HCT116 (cell line): ENCODE results near the gene UNC5C. TPM values are rescaled to one million over a fixed set of nuclear protein-coding genes. Genes with fewer than 3 reads are reported as not detected.

Source experiments
- ATAC-seq: fragments of 200-7000 bp; cut with Tn5 transposase; 2 replicates; pipeline ENCODE4 v1.9.1; 2020; ENCODE audit warnings: mild to moderate bottlenecking, moderate library complexity
- BruUV-seq: library from RNA; stranded (reverse); fragments of 400-500 nt; replicated peaks from 2 replicates; lab custom pipeline; 2021; lab: Mats Ljungman, UMichigan
- CTCF ChIA-PET: fragments of 300-600 bp; sonication (Branson Sonifier 250); formaldehyde crosslinking; loops from one replicate; lab custom pipeline; 2021; ENCODE audit warnings: antibody characterized with exemption; lab: Charles Lee
- POLR2A ChIA-PET: fragments of 300-600, 350-600 bp; sonication (Branson Sonifier 250); formaldehyde crosslinking; loops from one replicate; lab custom pipeline; 2021; ENCODE audit warnings: antibody characterized with exemption; lab: Charles Lee
- RAD21 ChIA-PET, 2 experiments: fragments of 300-600 bp; sonication (Branson Sonifier 250); formaldehyde crosslinking; loops; one replicate each; lab custom pipeline; 2023; ENCODE audit warnings: low total read pairs in 2 of 2; ENCODE audit not compliant: uncharacterized antibody in 2 of 2, unreplicated experiment in 2 of 2, low non-redundant PET in 1 of 2; lab: Charles Lee
- DNase-seq: peaks from one replicate; pipeline ENCODE4 v3.0.0-alpha.2; 2010; ENCODE audit warnings: low read depth, low spot score
- H2AFZ ChIP-seq: fragments of 200-600 bp; shearing (Covaris generic), sonication (generic); 2 replicates; pipeline ENCODE4 v1.6.1; 2017; ENCODE audit warnings: low read depth, mixed run types, mixed read lengths, antibody characterized with exemption, low read length; ENCODE audit not compliant: poor library complexity, severe bottlenecking
- H3K27ac ChIP-seq: 2 replicates; pipeline ENCODE4 v1.5.1; 2012; ENCODE audit warnings: low read depth, low read length
- H3K27me3 ChIP-seq: fragments of 200-600 bp; sonication (generic); 2 replicates; pipeline ENCODE4 v1.6.1; 2016; ENCODE audit warnings: mixed run types, low read length, mixed read lengths; ENCODE audit not compliant: insufficient read depth
- H3K36me3 ChIP-seq, 2 experiments: fragments of 200-500 bp in 1 of 2; fragments of 200-600 bp in 1 of 2; sonication (Bioruptor generic) in 1 of 2; sonication (generic) in 1 of 2; 2 replicates each; pipeline versions ENCODE4 v1.5.1 to v1.6.1; 2014 to 2016; ENCODE audit warnings: low read length in 2 of 2, inconsistent platforms in 1 of 2, mixed read lengths in 1 of 2, mixed run types in 1 of 2; ENCODE audit not compliant: insufficient read depth in 2 of 2, control insufficient read depth in 1 of 2
- H3K4me1 ChIP-seq, 2 experiments: fragments of 200-600 bp in 1 of 2; sonication (generic) in 1 of 2; 2 replicates each; pipeline versions ENCODE4 v1.5.1 to v1.6.1; 2012 to 2017; ENCODE audit warnings: low read length in 2 of 2, inconsistent platforms in 1 of 2, mild to moderate bottlenecking in 1 of 2, mixed read lengths in 1 of 2, mixed run types in 1 of 2, moderate library complexity in 1 of 2; ENCODE audit not compliant: insufficient read depth in 2 of 2, control insufficient read depth in 1 of 2
- H3K4me2 ChIP-seq: fragments of 200-600 bp; sonication (generic); 2 replicates; pipeline ENCODE4 v1.6.1; 2017; ENCODE audit warnings: mixed run types, low read length, mixed read lengths
- H3K4me3 ChIP-seq, 2 experiments: fragments of 200-600 bp in 1 of 2; sonication (generic) in 1 of 2; replicated peaks in 1 of 2; 2 replicates each; pipeline ENCODE4 v1.5.1; 2011 to 2016; ENCODE audit warnings: low read length in 2 of 2, control low read depth in 1 of 2, low read depth in 1 of 2, mild to moderate bottlenecking in 1 of 2, mixed read lengths in 1 of 2, mixed run types in 1 of 2
- H3K79me2 ChIP-seq: fragments of 200-600 bp; sonication (generic); 2 replicates; pipeline ENCODE4 v1.6.1; 2017; ENCODE audit warnings: mild to moderate bottlenecking, mixed run types, low read length, moderate library complexity, mixed read lengths; ENCODE audit not compliant: insufficient read depth
- H3K9ac ChIP-seq: fragments of 200-600 bp; sonication (generic); 2 replicates; pipeline ENCODE4 v1.6.1; 2016; ENCODE audit warnings: low read length, mixed read lengths
- H3K9me2 ChIP-seq: fragments of 200-600 bp; sonication (generic), shearing (Covaris generic); 2 replicates; pipeline ENCODE4 v1.6.1; 2017; ENCODE audit warnings: mixed run types, mild to moderate bottlenecking, moderate library complexity; ENCODE audit not compliant: insufficient read depth
- H3K9me3 ChIP-seq, 2 experiments: fragments of 200-500 bp in 1 of 2; fragments of 200-600 bp in 1 of 2; sonication (Bioruptor generic) in 1 of 2; sonication (generic) in 1 of 2; 2 replicates each; pipeline ENCODE4 v1.6.1; 2014 to 2017; ENCODE audit warnings: low read length in 2 of 2, mixed read lengths in 2 of 2, inconsistent platforms in 1 of 2, low read depth in 1 of 2, mild to moderate bottlenecking in 1 of 2, mixed run types in 1 of 2, moderate library complexity in 1 of 2; ENCODE audit not compliant: control insufficient read depth in 1 of 2, insufficient read depth in 1 of 2
- H4K20me1 ChIP-seq: fragments of 200-600 bp; sonication (generic), shearing (Covaris generic); 2 replicates; pipeline ENCODE4 v1.6.1; 2017; ENCODE audit warnings: mixed run types, mild to moderate bottlenecking, moderate library complexity; ENCODE audit not compliant: insufficient read depth
- EZH2 ChIP-seq: fragments of 200-600 bp; sonication (generic); IDR thresholded peaks from 2 replicates; pipeline ENCODE4 v1.6.1; 2017; ENCODE audit warnings: antibody characterized with exemption, mixed run types
- FOSL1 ChIP-seq: IDR thresholded peaks from 2 replicates; pipeline ENCODE4 v1.6.1; 2012; ENCODE audit warnings: low read depth
- POLR2A ChIP-seq: IDR thresholded peaks from 2 replicates; pipeline ENCODE4 v1.7.0; 2011; ENCODE audit warnings: borderline replicate concordance; ENCODE audit not compliant: insufficient read depth, insufficient read length; ENCODE audit errors: extremely low read depth
- POLR2AphosphoS5 ChIP-seq: IDR thresholded peaks from 2 replicates; pipeline ENCODE4 v1.6.1; 2011; ENCODE audit warnings: mild to moderate bottlenecking, low read depth, low read length, moderate library complexity
- RAD21 ChIP-seq: IDR thresholded peaks from 2 replicates; pipeline ENCODE4 v1.6.1; 2012; ENCODE audit warnings: low read depth, mild to moderate bottlenecking
- SP1 ChIP-seq: IDR thresholded peaks from 2 replicates; pipeline ENCODE4 v1.6.1; 2012; ENCODE audit warnings: low read depth
- SRF ChIP-seq: IDR thresholded peaks from 2 replicates; pipeline ENCODE4 v1.6.1; 2012; ENCODE audit warnings: low read depth
- ZFX ChIP-seq: fragments of 450-650 bp; IDR thresholded peaks from 2 replicates; pipeline ENCODE4 v1.6.1; 2017
- intact Hi-C: fragments of 100-400 bp; cut with micrococcal nuclease; formaldehyde crosslinking; loops from 2 replicates; pipeline ENCODE4 v1.10.0; 2022
- total RNA-seq: library from RNA; stranded (reverse); gene quantifications from one replicate; pipeline ENCODE4 v1.2.1, GENCODE V29; 2021; ENCODE audit not compliant: unreplicated experiment
- TF ChIP-seq, protein P1 (sequence below): IDR thresholded peaks from 2 replicates; pipeline ENCODE4 v1.6.1; 2012

The UNC5C gene
- total RNA-seq, 1 experiment from 2014 or later: not detected

DNA sequence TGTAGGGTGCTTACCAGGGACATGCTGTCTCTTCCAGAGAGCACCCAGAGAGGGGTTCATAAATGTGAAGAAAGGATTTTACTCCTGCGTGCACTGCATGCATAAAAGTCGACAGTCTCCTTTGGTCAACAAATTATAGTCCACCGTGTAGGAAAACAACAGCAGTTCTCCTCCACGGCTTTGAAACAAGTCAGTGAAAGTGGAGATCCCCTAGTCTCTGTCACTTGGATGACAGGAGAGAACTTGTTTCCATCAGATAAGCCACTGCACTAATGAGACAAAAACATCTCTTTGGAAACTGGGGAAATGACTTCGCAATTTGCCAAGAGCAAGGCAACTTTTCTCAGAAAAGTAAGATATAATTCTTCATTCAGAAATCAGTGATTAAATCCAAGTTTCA is 9.7 kb downstream of the UNC5C start:
- no peak overlapping the region for H3K9ac ChIP-seq
- intact Hi-C loops: no loop called here

GRCh38 chr4:95537863-95538488 is 10.8 kb downstream of the UNC5C start:
- H3K9me2 ChIP-seq: no peaks in the 10 kb centered on the region
- no peaks in the 10 kb centered on the region for H3K27me3 ChIP-seq
- TF ChIP-seq EZH2 (no peak), FOSL1 (no peak), SRF (no peak), POLR2AphosphoS5 (no peak)
- TF ChIP-seq, protein P1, sequence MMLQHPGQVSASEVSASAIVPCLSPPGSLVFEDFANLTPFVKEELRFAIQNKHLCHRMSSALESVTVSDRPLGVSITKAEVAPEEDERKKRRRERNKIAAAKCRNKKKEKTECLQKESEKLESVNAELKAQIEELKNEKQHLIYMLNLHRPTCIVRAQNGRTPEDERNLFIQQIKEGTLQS: no peak
- no peaks in the 10 kb centered on the region for H3K36me3 ChIP-seq
- intact Hi-C loops: no loop called here
- ATAC-seq: no peak
- H2AFZ ChIP-seq: no peak overlapping the region
- no peak for DNase-seq
- ChIA-PET CTCF (no interaction called here), RAD21 (no interaction called here), POLR2A (interaction anchor here (0.6 kb wide), 1 partner anchor 102 kb away, joined by 3 read pairs; no protein-coding TSS in a partner anchor)
- H3K4me1 ChIP-seq: no peaks in the 10 kb centered on the region
- no peak overlapping the region for H3K9ac ChIP-seq
- no TSS peak for BruUV-seq
- H3K27ac ChIP-seq: no peak overlapping the region
- no peaks in the 10 kb centered on the region for H3K9me3 ChIP-seq
- no peaks in the 10 kb centered on the region for H4K20me1 ChIP-seq
- H3K79me2 ChIP-seq: no peaks in the 10 kb centered on the region
- no peak overlapping the region for H3K4me3 ChIP-seq
- no peak overlapping the region for H3K4me2 ChIP-seq

More for the DNA sequence above, 9.7 kb downstream of the UNC5C start:
- ATAC-seq (no peak), DNase-seq (no peak)
- ChIA-PET POLR2A (no interaction called here), CTCF (no interaction called here), RAD21 (no interaction called here)
- Histone ChIP-seq H3K4me2 (no peak overlapping the region), H3K4me1 (no peaks in the 10 kb centered on the region), H3K4me3 (no peak overlapping the region), H3K36me3 (no peaks in the 10 kb centered on the region), H3K27ac (no peak overlapping the region), H4K20me1 (no peaks in the 10 kb centered on the region), H3K79me2 (no peaks in the 10 kb centered on the region), H3K27me3 (no peaks in the 10 kb centered on the region), H3K9me2 (no peaks in the 10 kb centered on the region), H2AFZ (no peak overlapping the region), H3K9me3 (no peaks in the 10 kb centered on the region)
- BruUV-seq: no TSS peak
- TF ChIP-seq POLR2A (no peak), ZFX (no peak), SP1 (no peak), EZH2 (no peak), RAD21 (no peak), SRF (no peak), FOSL1 (no peak)
